Measurements from ENCODE around the gene NDUFA6.
A peak's percentile ranks its signal among the peaks of the same experiment; 100 is the strongest.
"Not testable (repeated sequence)": the region's sequence is repeated elsewhere in the genome, so short reads cannot be mapped to it uniquely, and the experiment has no call there.

Gene NDUFA6

DNA sequence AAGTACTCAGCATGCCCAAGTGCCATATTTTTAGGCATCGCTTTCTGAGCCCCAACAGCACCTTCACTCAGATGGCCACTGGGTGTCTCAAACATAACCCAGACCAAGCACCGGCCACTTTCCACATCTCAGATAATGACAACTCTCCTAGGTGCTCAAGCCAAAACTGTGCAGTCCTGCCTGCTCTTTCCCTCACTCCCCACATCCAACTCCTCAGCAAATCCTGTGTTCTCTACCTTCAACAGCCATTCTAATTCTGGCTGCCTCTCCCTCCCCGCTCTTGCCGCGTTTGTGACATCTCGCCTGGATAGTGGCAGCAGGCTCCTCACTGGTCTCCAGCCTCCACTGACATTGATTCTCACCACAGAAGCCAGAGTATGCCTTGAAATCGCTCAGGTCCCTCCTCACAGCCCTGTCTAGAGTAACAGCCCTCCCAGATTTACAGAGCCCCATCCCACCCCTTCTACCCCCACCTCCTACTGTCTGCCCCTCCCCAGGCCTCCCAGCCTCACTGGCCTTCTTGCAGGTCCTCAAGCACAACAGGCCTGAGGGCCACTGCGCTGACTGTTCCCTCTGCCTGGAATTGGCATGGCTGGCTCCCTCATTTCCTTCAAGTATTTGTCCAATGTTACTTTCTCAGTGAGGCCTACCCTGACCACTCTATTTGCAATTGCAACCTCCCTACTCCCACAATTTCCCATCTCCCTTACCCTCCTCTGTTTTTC is 17.8 kb downstream of the NDUFA6 start:
- FAIRE-seq: no peak
- DNase-seq (ENCODE audit: low spot score): no peak

DNA sequence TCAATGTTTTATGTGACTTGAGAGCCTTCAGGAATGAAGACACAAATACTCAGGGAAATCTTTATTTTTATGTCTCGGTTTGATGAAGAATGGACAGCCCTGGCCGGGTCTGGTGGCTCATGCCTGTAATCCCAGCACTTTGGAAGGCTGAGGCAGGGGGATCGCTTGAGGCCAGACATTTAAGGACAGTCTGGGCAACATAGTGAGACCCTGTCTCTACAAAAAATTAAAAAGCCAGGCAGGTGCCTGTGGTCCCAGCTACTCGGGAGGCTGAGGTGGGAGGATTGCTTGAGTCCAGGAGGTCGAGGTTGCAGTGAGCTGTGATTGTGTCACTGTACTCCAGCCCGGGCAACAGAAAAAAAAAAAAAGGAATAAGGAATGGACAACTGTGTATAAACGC is 19.1 kb downstream of the NDUFA6 start:
- DNase-seq (ENCODE audit: low spot score): not testable (repeated sequence)

GRCh38 chr22:42070517-42071422 is 19.8 kb downstream of the NDUFA6 start, which contains the start of gene NAGA:
TSS of gene NAGA (minus strand) at chr22:42070812. CDS start at chr22:42070297, 515 bp downstream.
- DNase-seq (ENCODE audit: low spot score) (peak; percentile 89), FAIRE-seq (peak; percentile 92)

More for the DNA sequence above, 19.1 kb downstream of the NDUFA6 start:
- not testable (repeated sequence) for FAIRE-seq

DNA sequence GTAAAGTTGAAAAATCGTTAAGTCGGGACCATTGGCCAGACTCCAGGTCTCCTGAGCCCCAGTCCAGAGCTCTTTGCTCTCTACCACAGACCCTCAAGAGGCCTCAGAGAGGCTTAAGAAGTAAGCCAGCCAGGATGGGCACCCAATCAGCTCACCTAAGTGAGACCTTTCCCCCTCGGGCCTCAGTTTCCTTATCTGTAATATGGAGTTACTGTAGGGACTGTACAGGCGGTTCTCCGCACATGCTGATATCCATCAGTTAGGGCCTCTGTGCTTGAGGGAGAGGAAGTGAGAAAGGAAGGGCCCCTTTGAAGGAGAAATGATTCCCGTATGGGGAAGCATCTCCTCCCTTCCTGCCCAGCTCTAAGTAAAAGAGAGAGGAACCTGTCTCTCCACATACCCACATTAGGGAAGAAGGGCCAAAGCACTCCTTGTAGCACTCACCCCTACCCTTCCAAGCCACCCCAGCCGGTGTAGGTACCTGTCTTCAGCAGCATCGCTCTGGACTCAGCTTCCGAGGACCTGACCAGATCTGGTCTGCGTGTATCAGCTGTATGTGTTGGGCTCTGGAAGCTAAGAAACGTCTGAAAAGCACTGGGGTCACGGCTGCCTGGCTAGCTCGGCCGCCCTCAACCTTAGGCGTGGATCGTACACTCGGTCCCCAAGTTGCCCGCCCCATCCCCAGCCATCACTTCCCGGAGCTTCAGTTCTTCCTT is 20.6 kb downstream of the NDUFA6 start:
- no peak for FAIRE-seq

DNA sequence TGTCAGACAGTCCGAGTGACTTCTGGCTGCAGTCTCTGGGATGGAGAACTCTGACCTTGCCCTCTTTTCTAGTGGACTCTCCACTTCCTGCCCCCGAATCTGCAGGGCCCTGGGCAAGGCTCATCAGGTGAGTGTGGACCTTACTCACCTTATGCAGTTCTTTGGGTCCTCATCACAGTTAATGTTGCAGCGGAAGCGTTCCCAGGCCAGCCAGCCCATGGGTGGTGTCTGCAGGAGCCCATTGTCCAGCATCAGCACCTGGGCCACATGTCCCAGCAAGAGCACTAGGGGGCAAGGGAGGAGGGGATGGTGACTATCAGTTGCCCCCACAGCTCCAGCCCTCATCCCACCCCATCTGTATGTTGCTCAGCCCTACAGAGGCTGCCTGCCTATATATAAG is 22.3 kb downstream of the NDUFA6 start:
- FAIRE-seq (no peak), DNase-seq (ENCODE audit: low spot score) (no peak)

More for the DNA sequence above, 20.6 kb downstream of the NDUFA6 start:
- no peak for DNase-seq (ENCODE audit: low spot score)

DNA sequence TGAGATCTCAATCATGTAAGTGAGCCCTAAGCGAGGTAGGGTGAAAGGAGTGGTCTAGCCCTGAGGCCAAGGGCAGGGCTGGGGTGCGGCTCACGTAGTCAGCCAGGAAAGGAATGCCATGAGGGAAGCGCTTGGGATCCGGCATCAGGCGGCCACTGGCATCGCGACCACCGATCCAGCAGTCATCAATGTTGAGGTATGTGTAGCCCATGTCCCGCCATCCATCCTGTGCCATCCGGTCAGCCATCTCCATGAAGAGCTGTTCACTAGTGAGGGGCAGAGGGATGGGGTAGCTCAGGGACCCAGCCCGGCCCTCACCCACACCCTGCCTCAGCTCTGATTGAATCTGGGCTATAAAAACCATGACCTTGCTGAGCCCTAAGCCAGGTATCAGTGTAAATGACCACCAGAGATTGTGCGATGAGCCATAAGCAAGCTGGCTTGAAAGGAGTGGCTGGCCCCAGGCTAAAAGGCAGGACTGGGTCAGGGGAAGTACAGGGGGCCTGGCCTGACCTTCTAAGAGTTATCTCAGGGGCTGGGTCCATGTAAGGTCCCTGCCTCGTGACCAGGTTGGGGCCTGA is 22.8 kb downstream of the NDUFA6 start:
- FAIRE-seq (no peak), DNase-seq (ENCODE audit: low spot score) (no peak)

DNA sequence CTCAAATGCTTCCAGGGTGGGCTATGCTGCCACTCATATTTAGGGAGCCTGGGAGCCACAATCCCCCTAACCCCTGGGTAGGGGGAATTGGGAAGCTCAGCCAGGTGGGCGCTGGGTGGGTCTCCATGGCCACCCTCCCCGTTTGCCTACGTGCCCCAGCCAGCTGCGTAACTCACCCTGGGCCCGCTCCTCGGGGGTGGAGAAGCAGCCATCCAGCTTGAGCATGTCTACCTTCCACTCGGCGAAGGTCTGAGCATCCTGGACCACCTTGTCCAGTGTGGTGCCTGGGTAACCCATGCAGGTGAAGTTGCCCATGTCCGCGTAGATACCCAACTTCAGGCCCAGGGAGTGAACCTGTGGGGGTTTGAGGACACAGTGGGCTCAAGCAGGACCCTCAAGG is 23.6 kb downstream of the NDUFA6 start:
- FAIRE-seq (no peak), DNase-seq (ENCODE audit: low spot score) (no peak)

GRCh38 chr22:42066126-42066761 is 24.3 kb downstream of the NDUFA6 start:
- FAIRE-seq: no peak
- DNase-seq (ENCODE audit: low spot score): no peak

- DNase-seq (ENCODE audit: low spot score): no peak
- no peak for FAIRE-seq
Observed at GRCh38 chr22:42065438-42066125, 25.0 kb downstream of the NDUFA6 start.

- FAIRE-seq (no peak), DNase-seq (ENCODE audit: low spot score) (no peak)
Observed at GRCh38 chr22:42064629-42065028, 25.9 kb downstream of the NDUFA6 start.

GRCh38 chr22:42062506-42063170 is 27.9 kb downstream of the NDUFA6 start:
- FAIRE-seq: no peak
- DNase-seq (ENCODE audit: low spot score): no peak

- no peak for DNase-seq (ENCODE audit: low spot score)
Observed at GRCh38 chr22:42061041-42061440, 29.5 kb downstream of the NDUFA6 start.

GRCh38 chr22:42060489-42060888 is 30.1 kb downstream of the NDUFA6 start:
- no peak for FAIRE-seq
- DNase-seq (ENCODE audit: low spot score): no peak

More at GRCh38 chr22:42061041-42061440, 29.5 kb downstream of the NDUFA6 start:
- no peak for FAIRE-seq

DNA sequence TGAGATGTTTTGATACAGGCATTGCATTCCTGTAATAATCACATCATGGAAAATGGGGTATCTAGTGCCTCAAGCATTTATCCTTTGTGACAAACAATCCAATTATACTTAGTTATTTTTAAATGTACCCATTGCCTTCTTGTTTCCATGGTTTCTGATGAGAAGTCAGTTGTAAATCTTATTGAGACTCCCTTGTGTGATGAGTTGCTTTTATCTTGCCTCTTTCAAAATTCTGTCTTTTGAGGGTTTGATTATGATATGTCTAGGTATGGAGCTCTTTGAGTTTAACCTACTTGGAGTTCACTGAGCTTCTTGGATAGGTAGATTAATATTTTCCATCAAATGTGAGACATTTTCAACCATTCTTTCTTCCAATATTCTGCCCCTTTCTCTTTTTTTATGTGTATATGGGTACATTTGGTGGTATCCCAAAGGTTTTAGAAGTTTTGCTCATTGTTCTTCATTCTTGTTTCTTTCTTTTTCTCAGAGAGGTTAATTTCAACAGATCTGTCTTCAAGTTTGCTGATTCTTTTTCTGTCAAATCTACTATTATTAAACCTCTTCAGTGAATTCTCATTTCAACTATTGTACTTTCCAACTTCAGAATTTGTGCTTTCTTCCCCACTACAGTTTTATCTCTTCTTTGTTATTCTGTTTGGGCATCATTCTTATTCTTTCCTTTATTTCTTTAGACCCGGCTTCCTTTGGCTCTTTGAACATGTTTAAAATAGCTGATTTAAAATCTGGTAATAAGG is 33.6 kb downstream of the NDUFA6 start:
- DNase-seq (ENCODE audit: low spot score): no peak
- FAIRE-seq: no peak

DNA sequence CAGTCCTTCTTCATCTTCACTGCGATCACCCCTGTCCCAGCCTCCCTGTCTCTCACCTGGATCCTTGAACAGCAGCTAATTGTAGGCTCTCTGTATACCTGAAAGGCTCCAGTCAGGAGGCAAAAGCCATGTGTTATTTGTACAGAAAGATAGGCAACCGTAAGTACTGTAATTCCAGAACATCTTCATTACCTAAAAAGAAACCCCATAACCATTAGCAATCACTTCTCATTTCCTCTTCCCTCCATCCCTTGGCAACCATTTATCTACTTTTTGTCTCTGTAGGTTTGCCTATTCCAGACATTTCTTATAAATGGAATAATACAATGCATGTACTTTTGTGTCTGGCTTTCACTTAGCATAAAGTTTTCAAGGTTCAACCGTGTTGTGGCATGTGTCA is 37.8 kb downstream of the NDUFA6 start:
- DNase-seq (ENCODE audit: low spot score): no peak
- FAIRE-seq: no peak

GRCh38 chr22:42050641-42051180 is 39.9 kb downstream of the NDUFA6 start:
- FAIRE-seq: no peak
- no peak for DNase-seq (ENCODE audit: low spot score)

GRCh38 chr22:42041784-42042183 is 48.8 kb downstream of the NDUFA6 start:
- DNase-seq (ENCODE audit: low spot score) (no peak), FAIRE-seq (no peak)

- DNase-seq (ENCODE audit: low spot score) (no peak), FAIRE-seq (no peak)
Observed at GRCh38 chr22:42039271-42039670, 51.3 kb downstream of the NDUFA6 start.

All from RCC 7860 (cell line).